A673 (cell line): ENCODE data around the gene LARGE1. TPM values are rescaled to one million over a fixed set of nuclear protein-coding genes. Genes with fewer than 3 reads are reported as not detected.

Experiments
- BruUV-seq: library from RNA; stranded (reverse); fragments of 400-500 nt; replicated peaks from 2 replicates; lab custom pipeline; 2021; lab: Mats Ljungman, UMichigan
- CTCF ChIA-PET: fragments of 300-600 bp; sonication (Branson Sonifier 250); formaldehyde crosslinking; loops from one replicate; lab custom pipeline; 2022; ENCODE audit warnings: antibody characterized with exemption; lab: Charles Lee
- POLR2A ChIA-PET: fragments of 300-600 bp; sonication (Branson Sonifier 250); formaldehyde crosslinking; loops from one replicate; lab custom pipeline; 2022; ENCODE audit warnings: antibody characterized with exemption; ENCODE audit not compliant: low non-redundant PET; lab: Charles Lee
- DNase-seq: peaks from one replicate; pipeline ENCODE4 v3.0.0-alpha.2; 2015; ENCODE audit warnings: low spot score
- H3K27ac ChIP-seq: fragments of 200-600 bp; sonication (generic); 2 replicates; pipeline ENCODE4 v1.5.1; 2016; ENCODE audit warnings: mixed run types, low read depth, mild to moderate bottlenecking, mixed read lengths, antibody characterized with exemption, low read length; ENCODE audit not compliant: poor library complexity, severe bottlenecking
- H3K27me3 ChIP-seq: fragments of 200-600 bp; sonication (generic); replicated peaks from 2 replicates; pipeline ENCODE4 v1.6.1; 2017; ENCODE audit warnings: mixed run types, low read depth, mild to moderate bottlenecking, mixed read lengths, antibody characterized with exemption, low read length; ENCODE audit not compliant: insufficient read depth, poor library complexity
- H3K36me3 ChIP-seq: fragments of 200-600 bp; sonication (generic); 2 replicates; pipeline ENCODE4 v1.6.1; 2016; ENCODE audit warnings: mixed run types, mild to moderate bottlenecking, mixed read lengths, antibody characterized with exemption, low read length; ENCODE audit not compliant: insufficient read depth, poor library complexity, severe bottlenecking
- H3K4me1 ChIP-seq: fragments of 200-600 bp; sonication (generic); 2 replicates; pipeline ENCODE4 v1.6.1; 2017; ENCODE audit warnings: mixed run types, mild to moderate bottlenecking, mixed read lengths, antibody characterized with exemption, low read length; ENCODE audit not compliant: insufficient read depth, poor library complexity, severe bottlenecking
- H3K4me3 ChIP-seq: fragments of 200-600 bp; sonication (generic); 2 replicates; pipeline ENCODE4 v1.5.1; 2016; ENCODE audit warnings: low read depth, mixed run types, mild to moderate bottlenecking, mixed read lengths, low read length; ENCODE audit not compliant: poor library complexity, severe bottlenecking
- H3K9me3 ChIP-seq: fragments of 200-600 bp; sonication (generic); 2 replicates; pipeline ENCODE4 v1.6.1; 2016; ENCODE audit warnings: mixed run types, low read depth, mild to moderate bottlenecking, mixed read lengths, antibody characterized with exemption, low read length; ENCODE audit not compliant: poor library complexity, severe bottlenecking
- EZH2 ChIP-seq: fragments of 200-600 bp; sonication (generic); IDR thresholded peaks from 2 replicates; pipeline ENCODE4 v1.6.1; 2017; ENCODE audit warnings: borderline replicate concordance, low read depth, mild to moderate bottlenecking, mixed read lengths, antibody characterized with exemption, low read length; ENCODE audit not compliant: poor library complexity, severe bottlenecking
- intact Hi-C: fragments of 100-400 bp; cut with micrococcal nuclease; formaldehyde crosslinking; loops from one replicate; pipeline ENCODE4 v1.10.0; 2022; ENCODE audit not compliant: unreplicated experiment
- total RNA-seq: library from RNA; stranded (reverse); gene quantifications from 2 replicates; pipeline ENCODE4 v1.2.3, GENCODE V29; 2021
- TF ChIP-seq, protein P1 (sequence below): fragments of 300-800, 200-600 bp; sonication (generic); conservative IDR thresholded peaks from 2 replicates; pipeline ENCODE4 v1.5.1; 2017; ENCODE audit warnings: low read depth, mild to moderate bottlenecking, antibody characterized with exemption, low read length, moderate library complexity, mixed read lengths

Gene LARGE1
- total RNA-seq, 1 experiment from 2014 or later = not detected

DNA sequence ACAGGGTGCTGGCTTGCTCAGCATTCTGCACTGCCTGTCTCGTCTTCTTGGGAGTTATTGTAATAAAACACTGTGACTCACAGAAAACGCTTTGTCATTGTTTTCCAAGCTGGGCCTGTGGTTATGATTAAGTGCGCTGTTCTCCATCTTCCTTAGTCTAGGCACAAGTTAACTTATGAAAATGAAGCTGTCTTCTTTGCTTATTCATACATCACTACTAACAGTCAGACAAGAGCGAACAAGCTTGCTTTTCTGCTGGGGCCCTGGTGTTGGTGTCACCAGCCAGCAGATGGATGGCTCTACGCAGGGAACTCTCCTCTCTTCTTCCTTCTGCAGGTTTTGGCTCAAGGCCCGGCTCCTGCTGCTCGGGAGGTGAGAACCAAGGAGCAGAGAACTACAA lies 482.0 kb downstream of the LARGE1 start:
- peaks cover 4% of the 10 kb centered on the region for H3K9me3 ChIP-seq
- H3K4me3 ChIP-seq = no peak overlapping the region
- no peaks in the 10 kb centered on the region for H3K4me1 ChIP-seq
- no peak for TF ChIP-seq EZH2
- TF ChIP-seq, protein P1, sequence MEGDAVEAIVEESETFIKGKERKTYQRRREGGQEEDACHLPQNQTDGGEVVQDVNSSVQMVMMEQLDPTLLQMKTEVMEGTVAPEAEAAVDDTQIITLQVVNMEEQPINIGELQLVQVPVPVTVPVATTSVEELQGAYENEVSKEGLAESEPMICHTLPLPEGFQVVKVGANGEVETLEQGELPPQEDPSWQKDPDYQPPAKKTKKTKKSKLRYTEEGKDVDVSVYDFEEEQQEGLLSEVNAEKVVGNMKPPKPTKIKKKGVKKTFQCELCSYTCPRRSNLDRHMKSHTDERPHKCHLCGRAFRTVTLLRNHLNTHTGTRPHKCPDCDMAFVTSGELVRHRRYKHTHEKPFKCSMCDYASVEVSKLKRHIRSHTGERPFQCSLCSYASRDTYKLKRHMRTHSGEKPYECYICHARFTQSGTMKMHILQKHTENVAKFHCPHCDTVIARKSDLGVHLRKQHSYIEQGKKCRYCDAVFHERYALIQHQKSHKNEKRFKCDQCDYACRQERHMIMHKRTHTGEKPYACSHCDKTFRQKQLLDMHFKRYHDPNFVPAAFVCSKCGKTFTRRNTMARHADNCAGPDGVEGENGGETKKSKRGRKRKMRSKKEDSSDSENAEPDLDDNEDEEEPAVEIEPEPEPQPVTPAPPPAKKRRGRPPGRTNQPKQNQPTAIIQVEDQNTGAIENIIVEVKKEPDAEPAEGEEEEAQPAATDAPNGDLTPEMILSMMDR = no peak
- no peak overlapping the region for H3K27ac ChIP-seq
- no peaks in the 10 kb centered on the region for H3K27me3 ChIP-seq
- ChIA-PET CTCF (no interaction called here), POLR2A (no interaction called here)
- no TSS peak for BruUV-seq
- no peaks in the 10 kb centered on the region for H3K36me3 ChIP-seq
- intact Hi-C loops = no loop called here
- DNase-seq = no peak

DNA sequence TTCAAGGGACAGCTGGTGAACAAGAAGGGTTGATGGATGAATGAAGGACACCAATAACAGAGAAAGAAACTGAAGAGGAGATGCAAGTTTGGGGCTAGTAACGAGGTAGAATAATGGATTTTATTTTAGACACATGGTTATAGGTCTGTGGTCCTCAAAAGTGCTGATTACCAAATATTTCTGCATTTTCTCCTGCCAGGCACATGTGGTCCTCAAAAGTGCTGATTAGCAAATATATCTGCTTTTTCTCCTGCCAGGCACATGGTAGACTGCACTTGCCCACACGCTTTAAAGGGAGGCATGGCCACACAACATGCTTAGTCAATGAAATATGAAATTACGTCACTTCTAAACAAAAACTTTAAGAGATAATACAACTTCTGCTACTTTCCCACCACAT lies 489.0 kb downstream of the LARGE1 start:
- no peaks in the 10 kb centered on the region for H3K27me3 ChIP-seq
- CTCF ChIA-PET = no interaction called here
- DNase-seq = no peak
- no peak overlapping the region for H3K27ac ChIP-seq
- H3K4me1 ChIP-seq = no peaks in the 10 kb centered on the region
- no peak overlapping the region for H3K4me3 ChIP-seq
- POLR2A ChIA-PET = no interaction called here
- TF ChIP-seq, protein P1 = no peak
- no peak for TF ChIP-seq EZH2
- no peaks in the 10 kb centered on the region for H3K9me3 ChIP-seq
- H3K36me3 ChIP-seq = no peaks in the 10 kb centered on the region
- intact Hi-C loops = no loop called here
- no TSS peak for BruUV-seq

- ChIA-PET POLR2A (no interaction called here), CTCF (no interaction called here)
- no peak for DNase-seq
- TF ChIP-seq, protein P1 = no peak
- TF ChIP-seq EZH2 = no peak
- Histone ChIP-seq H3K36me3 (no peaks in the 10 kb centered on the region), H3K27me3 (no peaks in the 10 kb centered on the region), H3K4me1 (no peaks in the 10 kb centered on the region), H3K27ac (no peak overlapping the region), H3K4me3 (no peak overlapping the region), H3K9me3 (no peaks in the 10 kb centered on the region)
- intact Hi-C loops = no loop called here
- BruUV-seq = no TSS peak
Observed at GRCh38 chr22:33429281-33429680, 491.0 kb downstream of the LARGE1 start.
